Activated T-cell treated with anti-CD3 and anti-CD28 coated beads for 24 hours (primary cell): ENCODE measurements around the gene CNGA4.

Experiments
- DNase-seq: peaks from one replicate; pipeline ENCODE4 v3.0.0-alpha.2; 2020; ENCODE audit warnings: low read depth

CNGA4 gene

GRCh38 chr11:6238902-6239301, at the start of gene CNGA4:
TSS of gene CNGA4 (plus strand) at chr11:6239089. CDS start at chr11:6239207, 118 bp downstream.
- DNase-seq: no peak

GRCh38 chr11:6191742-6192141, 47.1 kb upstream of the CNGA4 start:
- DNase-seq: no peak

GRCh38 chr11:6194065-6194581, 44.8 kb upstream of the CNGA4 start:
- DNase-seq: no peak

GRCh38 chr11:6196396-6196795, 42.5 kb upstream of the CNGA4 start:
- no peak for DNase-seq

GRCh38 chr11:6197466-6198200, 41.3 kb upstream of the CNGA4 start:
- no peak for DNase-seq

GRCh38 chr11:6199174-6199810, 39.6 kb upstream of the CNGA4 start, which contains the start of gene OR52W1:
TSS of gene OR52W1 (plus strand) at chr11:6199224. CDS start at chr11:6199224, 0 bp downstream.
- no peak for DNase-seq

GRCh38 chr11:6200975-6201374, 37.9 kb upstream of the CNGA4 start:
- DNase-seq: no peak

- DNase-seq: no peak
Measured at GRCh38 chr11:6201481-6201880, 37.4 kb upstream of the CNGA4 start.

- DNase-seq: no peak
Measured at GRCh38 chr11:6202041-6202440, 36.8 kb upstream of the CNGA4 start.

GRCh38 chr11:6203327-6203726, 35.6 kb upstream of the CNGA4 start:
- DNase-seq: no peak

GRCh38 chr11:6204706-6205105, 34.2 kb upstream of the CNGA4 start:
- DNase-seq: no peak

GRCh38 chr11:6205366-6205765, 33.5 kb upstream of the CNGA4 start, which contains the start of gene C11orf42:
TSS of gene C11orf42 (plus strand) at chr11:6205557. CDS start at chr11:6205616, 59 bp downstream.
- DNase-seq: no peak

GRCh38 chr11:6206456-6207180, 32.3 kb upstream of the CNGA4 start:
- no peak for DNase-seq

GRCh38 chr11:6209801-6210200, 29.1 kb upstream of the CNGA4 start:
- DNase-seq: no peak

GRCh38 chr11:6210274-6210955, 28.5 kb upstream of the CNGA4 start:
- no peak for DNase-seq

- DNase-seq: no peak
Measured at GRCh38 chr11:6214530-6214929, 24.4 kb upstream of the CNGA4 start.

GRCh38 chr11:6216501-6216900, 22.4 kb upstream of the CNGA4 start:
- no peak for DNase-seq

GRCh38 chr11:6217722-6218121, 21.2 kb upstream of the CNGA4 start:
- no peak for DNase-seq

- no peak for DNase-seq
Measured at GRCh38 chr11:6219359-6219758, 19.5 kb upstream of the CNGA4 start.

GRCh38 chr11:6223854-6224253, 15.0 kb upstream of the CNGA4 start:
- DNase-seq: no peak

- no peak for DNase-seq
Measured at GRCh38 chr11:6224421-6224820, 14.5 kb upstream of the CNGA4 start.

GRCh38 chr11:6225024-6225423, 13.9 kb upstream of the CNGA4 start:
- DNase-seq: no peak
